Medulla oblongata (tissue), 1 donor: ENCODE measurements around the gene SMPD1.

Source experiments
- DNase-seq: peaks from one replicate; pipeline ENCODE4 v3.0.0-alpha.2; 2015; ENCODE audit errors: extremely low spot score

SMPD1 gene

GRCh38 chr11:6389905-6390717 is at the start of gene SMPD1:
Gene SMPD1, plus strand, starts transcription at chr11:6390474. Its CDS starts 125 bp downstream, at chr11:6390599.
- peak; percentile 95 for DNase-seq

- no peak for DNase-seq
These were observed 44.9 kb upstream of the SMPD1 start for GRCh38 chr11:6345366-6345765.

- no peak for DNase-seq
These were observed 40.2 kb upstream of the SMPD1 start for GRCh38 chr11:6350043-6350442.

GRCh38 chr11:6350486-6350885 is 39.8 kb upstream of the SMPD1 start:
- peak; percentile 9 for DNase-seq

GRCh38 chr11:6351782-6352382 is 38.4 kb upstream of the SMPD1 start:
- DNase-seq, result no peak

- peak; percentile 54 for DNase-seq
These were observed 36.8 kb upstream of the SMPD1 start for GRCh38 chr11:6353367-6353987.

- DNase-seq, result no peak
These were observed 35.4 kb upstream of the SMPD1 start for GRCh38 chr11:6354651-6355485.

- no peak for DNase-seq
These were observed 33.7 kb upstream of the SMPD1 start for GRCh38 chr11:6356503-6357055.

GRCh38 chr11:6357222-6357621 is 33.1 kb upstream of the SMPD1 start:
- no peak for DNase-seq

- DNase-seq, result no peak
These were observed 30.1 kb upstream of the SMPD1 start for GRCh38 chr11:6360183-6360582.

GRCh38 chr11:6362185-6362872 is 27.9 kb upstream of the SMPD1 start:
- DNase-seq, result no peak

GRCh38 chr11:6362873-6363678 is 27.2 kb upstream of the SMPD1 start:
- DNase-seq, result peak; percentile 87

- DNase-seq, result no peak
These were observed 24.6 kb upstream of the SMPD1 start for GRCh38 chr11:6365659-6366058.

- DNase-seq, result no peak
These were observed 18.4 kb upstream of the SMPD1 start for GRCh38 chr11:6371825-6372224.

- DNase-seq, result no peak
These were observed 12.2 kb upstream of the SMPD1 start for GRCh38 chr11:6377902-6378639.

- DNase-seq, result no peak
These were observed 11.7 kb upstream of the SMPD1 start for GRCh38 chr11:6378640-6378989.

- no peak for DNase-seq
These were observed 5.1 kb upstream of the SMPD1 start for GRCh38 chr11:6385046-6385777.

- peak; percentile 4 for DNase-seq
These were observed 2.3 kb upstream of the SMPD1 start for GRCh38 chr11:6387811-6388599.
